ENCODE measurements around the gene CSTA.
A peak's percentile ranks its signal among the peaks of the same experiment; 100 is the strongest.

CSTA gene

GRCh38 chr3:122382888-122383666 is 58.0 kb downstream of the CSTA start, which contains the start of gene MIX23:
MIX23 (minus strand) TSS chr3:122383231; CDS start chr3:122383224, 7 bp downstream.
- peak; percentile 86 for DNase-seq

GRCh38 chr3:122383771-122384697 is 59.0 kb downstream of the CSTA start, which contains the start of gene FAM162A:
FAM162A (plus strand) TSS chr3:122384182; CDS start chr3:122384266, 84 bp downstream.
- DNase-seq = peak; percentile 88

- DNase-seq = no peak
Observed at GRCh38 chr3:122387709-122388108, 62.7 kb downstream of the CSTA start.

- no peak for DNase-seq
Observed at GRCh38 chr3:122389197-122389596, 64.1 kb downstream of the CSTA start.

- no peak for DNase-seq
Observed at GRCh38 chr3:122389892-122390291, 64.8 kb downstream of the CSTA start.

- no peak for DNase-seq
Observed at GRCh38 chr3:122390665-122391064, 65.6 kb downstream of the CSTA start.

All from NCI-H510A treated with DMSO at 0.1 percent for 48 hours (cell line).